ENCODE measurements around the gene FALEC. TPM values are rescaled to one million over a fixed set of nuclear protein-coding genes. Genes with fewer than 3 reads are reported as not detected.
A peak's percentile ranks its signal among the peaks of the same experiment; 100 is the strongest.

The FALEC gene
- total RNA-seq, 2 donors from 2014 or later = not detected

- DNase-seq (ENCODE audit: low spot score) (no peak), ATAC-seq (ENCODE audit: insufficient number of reproducible peaks, low FRiP score, low read depth) (no peak)
- no peaks in the 10 kb centered on the region for H3K9me3 ChIP-seq
- TF ChIP-seq, protein P1, sequence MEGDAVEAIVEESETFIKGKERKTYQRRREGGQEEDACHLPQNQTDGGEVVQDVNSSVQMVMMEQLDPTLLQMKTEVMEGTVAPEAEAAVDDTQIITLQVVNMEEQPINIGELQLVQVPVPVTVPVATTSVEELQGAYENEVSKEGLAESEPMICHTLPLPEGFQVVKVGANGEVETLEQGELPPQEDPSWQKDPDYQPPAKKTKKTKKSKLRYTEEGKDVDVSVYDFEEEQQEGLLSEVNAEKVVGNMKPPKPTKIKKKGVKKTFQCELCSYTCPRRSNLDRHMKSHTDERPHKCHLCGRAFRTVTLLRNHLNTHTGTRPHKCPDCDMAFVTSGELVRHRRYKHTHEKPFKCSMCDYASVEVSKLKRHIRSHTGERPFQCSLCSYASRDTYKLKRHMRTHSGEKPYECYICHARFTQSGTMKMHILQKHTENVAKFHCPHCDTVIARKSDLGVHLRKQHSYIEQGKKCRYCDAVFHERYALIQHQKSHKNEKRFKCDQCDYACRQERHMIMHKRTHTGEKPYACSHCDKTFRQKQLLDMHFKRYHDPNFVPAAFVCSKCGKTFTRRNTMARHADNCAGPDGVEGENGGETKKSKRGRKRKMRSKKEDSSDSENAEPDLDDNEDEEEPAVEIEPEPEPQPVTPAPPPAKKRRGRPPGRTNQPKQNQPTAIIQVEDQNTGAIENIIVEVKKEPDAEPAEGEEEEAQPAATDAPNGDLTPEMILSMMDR (IDR thresholded peaks at IDR 0.05) = no peak
- H3K36me3 ChIP-seq = no peaks in the 10 kb centered on the region
- peak overlapping the region; percentile 62 to 88 for H3K27ac ChIP-seq
- no peak overlapping the region for H3K4me3 ChIP-seq
- peaks cover 28 to 64% of the 10 kb centered on the region in 2 donors for H3K4me1 ChIP-seq (ENCODE audit: control insufficient read depth in 1 of 2, low read depth in 2 of 2)
- no peaks in the 10 kb centered on the region for H3K27me3 ChIP-seq (replicated peaks; ENCODE audit: insufficient read depth)
These were observed 20.1 kb downstream of the FALEC start for GRCh38 chr1:150535511-150536287.

GRCh38 chr1:150536836-150537731 lies 21.5 kb downstream of the FALEC start:
- H3K4me1 ChIP-seq (ENCODE audit: control insufficient read depth in 1 of 2, low read depth in 2 of 2) = peaks cover 28 to 64% of the 10 kb centered on the region in 2 donors
- TF ChIP-seq, protein P1 (IDR thresholded peaks at IDR 0.05) = no peak
- no peaks in the 10 kb centered on the region for H3K27me3 ChIP-seq (replicated peaks; ENCODE audit: insufficient read depth)
- H3K4me3 ChIP-seq = peak overlapping the region; percentile 15
- DNase-seq (ENCODE audit: low spot score) (no peak), ATAC-seq (ENCODE audit: insufficient number of reproducible peaks, low FRiP score, low read depth) (peak; percentile 7)
- no peaks in the 10 kb centered on the region for H3K9me3 ChIP-seq
- peak overlapping the region; percentile 71 to 88 for H3K27ac ChIP-seq
- H3K36me3 ChIP-seq = no peaks in the 10 kb centered on the region

GRCh38 chr1:150537732-150538684 lies 22.5 kb downstream of the FALEC start:
- peak overlapping the region; percentile 71 to 88 for H3K27ac ChIP-seq
- TF ChIP-seq, protein P1 (IDR thresholded peaks at IDR 0.05) = no peak
- ATAC-seq (ENCODE audit: insufficient number of reproducible peaks, low FRiP score, low read depth) (peak; percentile 57), DNase-seq (ENCODE audit: low spot score) (no peak)
- H3K4me3 ChIP-seq = peak overlapping the region; percentile 15
- peaks cover 24 to 59% of the 10 kb centered on the region in 2 donors for H3K4me1 ChIP-seq (ENCODE audit: control insufficient read depth in 1 of 2, low read depth in 2 of 2)
- no peaks in the 10 kb centered on the region for H3K9me3 ChIP-seq
- H3K36me3 ChIP-seq = no peaks in the 10 kb centered on the region
- no peaks in the 10 kb centered on the region for H3K27me3 ChIP-seq (replicated peaks; ENCODE audit: insufficient read depth)

DNA sequence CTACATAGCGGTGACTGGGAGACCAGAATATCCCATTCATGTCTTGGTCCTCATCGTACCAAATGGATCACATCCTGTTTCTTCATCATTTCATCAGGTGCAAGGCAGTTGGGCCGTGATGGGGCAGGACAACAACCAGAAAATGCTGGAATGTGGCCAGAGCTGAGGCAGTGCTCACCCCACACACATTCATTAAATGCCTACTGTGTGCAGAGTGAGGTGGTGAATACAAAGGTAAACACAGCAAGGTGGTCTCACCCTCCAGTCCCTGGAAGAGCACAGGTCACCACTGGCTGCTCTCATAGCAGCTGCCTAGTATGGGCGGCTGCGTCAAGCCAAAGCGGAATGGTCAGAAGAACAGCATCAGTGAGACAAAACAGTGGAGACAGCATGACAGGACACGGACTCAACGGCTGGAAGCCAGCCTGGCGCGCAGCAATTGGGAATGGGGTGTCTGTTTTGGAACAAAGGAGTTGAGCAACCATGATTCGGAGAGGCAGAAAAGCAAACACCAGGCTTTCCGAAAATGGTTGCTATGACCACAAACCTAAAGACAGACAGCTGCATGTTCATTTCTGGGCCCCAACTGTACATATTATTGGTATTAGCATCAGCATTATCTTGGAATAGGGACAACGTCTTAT lies 28.1 kb downstream of the FALEC start:
- Histone ChIP-seq H3K9me3 (no peaks in the 10 kb centered on the region), H3K4me3 (no peak overlapping the region), H3K27me3 (replicated peaks; ENCODE audit: insufficient read depth) (no peaks in the 10 kb centered on the region), H3K4me1 (ENCODE audit: control insufficient read depth in 1 of 2, low read depth in 2 of 2) (peaks cover 3% of the 10 kb centered on the region in 2 donors), H3K36me3 (no peaks in the 10 kb centered on the region), H3K27ac (peak overlapping the region in 1 of 2 donors; percentile 12)
- TF ChIP-seq, protein P1 (IDR thresholded peaks at IDR 0.05) = no peak
- no peak for ATAC-seq (ENCODE audit: insufficient number of reproducible peaks, low FRiP score, low read depth)
- no peak for DNase-seq (ENCODE audit: low spot score)

All from thoracic aorta (tissue), 2 donors.